ENCODE measurements around the gene USH2A.

USH2A gene

DNA sequence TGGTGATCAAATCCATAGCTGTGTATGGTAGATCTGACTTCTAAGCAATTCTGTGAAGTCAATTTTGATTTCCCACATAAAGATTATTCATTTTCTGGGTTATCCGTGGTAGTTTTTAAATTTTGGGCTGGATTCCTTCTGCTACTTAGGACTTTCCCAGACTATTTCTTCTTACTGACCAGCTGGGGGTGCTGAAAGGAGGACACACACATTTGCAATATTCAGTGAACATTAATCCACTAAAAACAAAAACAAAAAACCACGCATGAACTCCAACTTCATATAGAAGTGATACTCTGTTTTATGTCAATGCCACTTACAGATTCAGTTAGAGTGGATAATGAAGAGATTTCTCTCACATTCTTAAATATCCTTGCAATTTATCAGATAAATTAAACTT, 750.8 kb downstream of the USH2A start:
- Histone ChIP-seq H3K27me3 (ENCODE audit: insufficient read depth, low read length, poor library complexity) (no peaks in the 10 kb centered on the region), H3K27ac (ENCODE audit: low read length) (no peak overlapping the region), H3K9ac (ENCODE audit: low read depth, low read length) (no peak overlapping the region), H3K36me3 (ENCODE audit: insufficient read depth, low read length) (no peaks in the 10 kb centered on the region), H3K9me3 (ENCODE audit: insufficient read depth, low read length, severe bottlenecking) (no peaks in the 10 kb centered on the region), H3K4me3 (ENCODE audit: low read depth in 1 of 2, low read length in 2 of 2) (no peak overlapping the region), H3K4me1 (ENCODE audit: insufficient read depth, low read length) (no peaks in the 10 kb centered on the region), H3K79me2 (ENCODE audit: insufficient read depth, low read length) (no peaks in the 10 kb centered on the region), H3K4me2 (ENCODE audit: insufficient read depth, low read length) (no peak overlapping the region), H4K20me1 (ENCODE audit: insufficient read depth, low read length) (no peaks in the 10 kb centered on the region), H2AFZ (ENCODE audit: low read depth, low read length) (no peak overlapping the region)
- no peak for ATAC-seq (ENCODE audit: insufficient read depth, low read depth)
- TF ChIP-seq, protein P1, sequence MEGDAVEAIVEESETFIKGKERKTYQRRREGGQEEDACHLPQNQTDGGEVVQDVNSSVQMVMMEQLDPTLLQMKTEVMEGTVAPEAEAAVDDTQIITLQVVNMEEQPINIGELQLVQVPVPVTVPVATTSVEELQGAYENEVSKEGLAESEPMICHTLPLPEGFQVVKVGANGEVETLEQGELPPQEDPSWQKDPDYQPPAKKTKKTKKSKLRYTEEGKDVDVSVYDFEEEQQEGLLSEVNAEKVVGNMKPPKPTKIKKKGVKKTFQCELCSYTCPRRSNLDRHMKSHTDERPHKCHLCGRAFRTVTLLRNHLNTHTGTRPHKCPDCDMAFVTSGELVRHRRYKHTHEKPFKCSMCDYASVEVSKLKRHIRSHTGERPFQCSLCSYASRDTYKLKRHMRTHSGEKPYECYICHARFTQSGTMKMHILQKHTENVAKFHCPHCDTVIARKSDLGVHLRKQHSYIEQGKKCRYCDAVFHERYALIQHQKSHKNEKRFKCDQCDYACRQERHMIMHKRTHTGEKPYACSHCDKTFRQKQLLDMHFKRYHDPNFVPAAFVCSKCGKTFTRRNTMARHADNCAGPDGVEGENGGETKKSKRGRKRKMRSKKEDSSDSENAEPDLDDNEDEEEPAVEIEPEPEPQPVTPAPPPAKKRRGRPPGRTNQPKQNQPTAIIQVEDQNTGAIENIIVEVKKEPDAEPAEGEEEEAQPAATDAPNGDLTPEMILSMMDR (IDR thresholded peaks at IDR 0.05; ENCODE audit: borderline replicate concordance, extremely low read depth, low read length, poor library complexity, severe bottlenecking) = no peak
- no peak for TF ChIP-seq EZH2 (IDR thresholded peaks at IDR 0.05; ENCODE audit: borderline replicate concordance, low read depth, low read length, severe bottlenecking)
- DNase-seq = no peak

DNA sequence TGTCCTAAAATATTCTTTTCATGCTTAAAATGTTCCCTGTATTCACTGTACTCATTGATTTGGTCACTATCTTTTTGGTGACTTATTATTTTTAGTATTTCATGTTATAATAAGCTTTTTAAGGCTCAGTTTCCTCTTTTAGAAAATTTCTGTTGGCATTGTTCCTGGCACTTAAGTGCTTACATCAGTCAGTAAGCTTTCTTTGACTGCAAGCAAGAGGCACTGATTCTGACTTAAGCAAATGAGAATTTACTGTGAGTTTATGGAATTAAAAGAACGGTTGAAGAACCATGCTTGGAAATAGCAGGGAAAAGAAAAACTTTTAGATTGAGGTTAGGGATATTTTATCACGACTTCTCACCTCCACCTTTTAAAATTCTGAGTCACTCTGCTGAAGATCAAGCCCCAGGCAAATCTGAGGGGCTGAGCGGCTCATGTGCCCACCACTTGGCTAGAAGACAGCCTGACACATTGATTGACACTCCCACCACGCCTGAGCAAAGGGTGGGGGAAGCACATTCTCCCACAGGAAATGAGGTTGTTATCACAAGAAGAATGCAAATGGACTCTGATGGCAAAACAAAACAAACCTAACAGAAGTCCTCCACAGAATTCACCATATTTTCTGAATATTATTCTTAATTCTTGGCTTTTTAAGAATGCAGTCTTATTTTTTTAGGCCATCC, 753.3 kb downstream of the USH2A start:
- no peaks in the 10 kb centered on the region for H3K79me2 ChIP-seq (ENCODE audit: insufficient read depth, low read length)
- no peak overlapping the region for H3K27ac ChIP-seq (ENCODE audit: low read length)
- no peak for ATAC-seq (ENCODE audit: insufficient read depth, low read depth)
- H3K36me3 ChIP-seq (ENCODE audit: insufficient read depth, low read length) = no peaks in the 10 kb centered on the region
- no peaks in the 10 kb centered on the region for H3K9me3 ChIP-seq (ENCODE audit: insufficient read depth, low read length, severe bottlenecking)
- H3K27me3 ChIP-seq (ENCODE audit: insufficient read depth, low read length, poor library complexity) = no peaks in the 10 kb centered on the region
- no peak overlapping the region for H3K9ac ChIP-seq (ENCODE audit: low read depth, low read length)
- H3K4me2 ChIP-seq (ENCODE audit: insufficient read depth, low read length) = no peak overlapping the region
- no peak for DNase-seq
- no peaks in the 10 kb centered on the region for H4K20me1 ChIP-seq (ENCODE audit: insufficient read depth, low read length)
- no peak overlapping the region for H3K4me3 ChIP-seq (ENCODE audit: low read depth in 1 of 2, low read length in 2 of 2)
- no peak overlapping the region for H2AFZ ChIP-seq (ENCODE audit: low read depth, low read length)
- TF ChIP-seq EZH2 (IDR thresholded peaks at IDR 0.05; ENCODE audit: borderline replicate concordance, low read depth, low read length, severe bottlenecking) = no peak
- TF ChIP-seq, protein P1 (IDR thresholded peaks at IDR 0.05; ENCODE audit: borderline replicate concordance, extremely low read depth, low read length, poor library complexity, severe bottlenecking) = no peak
- H3K4me1 ChIP-seq (ENCODE audit: insufficient read depth, low read length) = no peaks in the 10 kb centered on the region

DNA sequence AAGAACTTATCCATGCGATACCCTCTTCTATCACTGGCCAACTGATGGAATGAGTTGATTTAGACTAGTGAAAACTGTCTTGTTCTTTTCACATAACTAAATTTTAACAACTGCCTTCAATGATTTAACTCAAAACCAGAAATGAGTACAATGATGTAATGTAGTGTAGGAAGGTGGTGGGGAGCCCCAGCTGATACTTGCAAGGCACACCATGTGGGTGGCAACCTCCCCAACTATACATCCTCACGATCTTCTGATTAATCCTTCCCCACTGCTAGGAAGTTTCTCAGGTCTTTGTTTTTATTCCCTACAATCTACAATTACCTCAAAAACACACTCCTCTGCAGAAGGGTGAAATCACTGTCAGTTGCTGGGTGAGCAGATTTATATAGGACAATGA, 755.5 kb downstream of the USH2A start:
- H3K36me3 ChIP-seq (ENCODE audit: insufficient read depth, low read length) = no peaks in the 10 kb centered on the region
- no peak for ATAC-seq (ENCODE audit: insufficient read depth, low read depth)

More for the DNA sequence above, 755.5 kb downstream of the USH2A start:
- TF ChIP-seq EZH2 (IDR thresholded peaks at IDR 0.05; ENCODE audit: borderline replicate concordance, low read depth, low read length, severe bottlenecking) = no peak
- TF ChIP-seq, protein P1 (IDR thresholded peaks at IDR 0.05; ENCODE audit: borderline replicate concordance, extremely low read depth, low read length, poor library complexity, severe bottlenecking) = no peak
- no peaks in the 10 kb centered on the region for H3K79me2 ChIP-seq (ENCODE audit: insufficient read depth, low read length)
- H3K4me2 ChIP-seq (ENCODE audit: insufficient read depth, low read length) = no peak overlapping the region
- H4K20me1 ChIP-seq (ENCODE audit: insufficient read depth, low read length) = no peaks in the 10 kb centered on the region
- no peak overlapping the region for H2AFZ ChIP-seq (ENCODE audit: low read depth, low read length)
- H3K9ac ChIP-seq (ENCODE audit: low read depth, low read length) = no peak overlapping the region
- no peaks in the 10 kb centered on the region for H3K4me1 ChIP-seq (ENCODE audit: insufficient read depth, low read length)
- H3K9me3 ChIP-seq (ENCODE audit: insufficient read depth, low read length, severe bottlenecking) = no peaks in the 10 kb centered on the region
- no peak for DNase-seq
- H3K27ac ChIP-seq (ENCODE audit: low read length) = no peak overlapping the region
- H3K27me3 ChIP-seq (ENCODE audit: insufficient read depth, low read length, poor library complexity) = no peaks in the 10 kb centered on the region
- H3K4me3 ChIP-seq (ENCODE audit: low read depth in 1 of 2, low read length in 2 of 2) = no peak overlapping the region

Measured in DND-41 (cell line).